Rectal smooth muscle tissue (tissue), 1 donor: ENCODE data around the gene PDCD4.

Experiments used
- H3K27ac ChIP-seq: one replicate; pipeline ENCODE4 v1.7.0; 2013; ENCODE audit warnings: low read depth, low read length, inconsistent platforms
- H3K27me3 ChIP-seq: one replicate; pipeline ENCODE4 v1.7.0; 2013; ENCODE audit warnings: low read length; ENCODE audit not compliant: control insufficient read depth, insufficient read depth
- H3K36me3 ChIP-seq: one replicate; pipeline ENCODE4 v1.7.0; 2013; ENCODE audit warnings: low read length; ENCODE audit not compliant: control insufficient read depth, insufficient read depth
- H3K4me1 ChIP-seq: one replicate; pipeline ENCODE4 v1.7.0; 2013; ENCODE audit warnings: low read length; ENCODE audit not compliant: control insufficient read depth, insufficient read depth
- H3K4me3 ChIP-seq: one replicate; pipeline ENCODE4 v1.7.0; 2013; ENCODE audit warnings: low read length
- H3K9ac ChIP-seq: one replicate; pipeline ENCODE4 v1.7.0; 2013; ENCODE audit warnings: low read length

The PDCD4 gene

GRCh38 chr10:110833941-110834628, 37.6 kb upstream of the PDCD4 start:
- no peaks in the 10 kb centered on the region for H3K27me3 ChIP-seq
- peaks cover 41% of the 10 kb centered on the region for H3K4me1 ChIP-seq
- H3K27ac ChIP-seq, result peak overlapping the region; percentile 59
- no peak overlapping the region for H3K4me3 ChIP-seq
- H3K36me3 ChIP-seq, result no peaks in the 10 kb centered on the region
- H3K9ac ChIP-seq, result no peak overlapping the region

GRCh38 chr10:110834629-110835301, 37.0 kb upstream of the PDCD4 start:
- peak overlapping the region; percentile 59 for H3K27ac ChIP-seq
- H3K9ac ChIP-seq, result no peak overlapping the region

GRCh38 chr10:110835841-110836240, 35.9 kb upstream of the PDCD4 start:
- Histone ChIP-seq H3K4me1 (peaks cover 33% of the 10 kb centered on the region), H3K4me3 (no peak overlapping the region), H3K9ac (no peak overlapping the region), H3K27ac (peak overlapping the region; percentile 84), H3K36me3 (no peaks in the 10 kb centered on the region), H3K27me3 (no peaks in the 10 kb centered on the region)

More at GRCh38 chr10:110834629-110835301, 37.0 kb upstream of the PDCD4 start:
- Histone ChIP-seq H3K4me1 (peaks cover 35% of the 10 kb centered on the region), H3K36me3 (no peaks in the 10 kb centered on the region), H3K4me3 (no peak overlapping the region), H3K27me3 (no peaks in the 10 kb centered on the region)

- no peaks in the 10 kb centered on the region for H3K27me3 ChIP-seq
- H3K27ac ChIP-seq, result peak overlapping the region; percentile 84
- H3K36me3 ChIP-seq, result no peaks in the 10 kb centered on the region
- H3K4me3 ChIP-seq, result no peak overlapping the region
- H3K9ac ChIP-seq, result no peak overlapping the region
- H3K4me1 ChIP-seq, result peaks cover 33% of the 10 kb centered on the region
Observed at GRCh38 chr10:110836706-110837105, 35.0 kb upstream of the PDCD4 start.

GRCh38 chr10:110837418-110838171, 34.1 kb upstream of the PDCD4 start:
- Histone ChIP-seq H3K27ac (peak overlapping the region; percentile 84), H3K36me3 (no peaks in the 10 kb centered on the region), H3K27me3 (no peaks in the 10 kb centered on the region), H3K4me1 (peaks cover 33% of the 10 kb centered on the region), H3K9ac (no peak overlapping the region), H3K4me3 (no peak overlapping the region)

- no peak overlapping the region for H3K4me3 ChIP-seq
- H3K9ac ChIP-seq, result no peak overlapping the region
- H3K4me1 ChIP-seq, result peaks cover 28% of the 10 kb centered on the region
- H3K36me3 ChIP-seq, result no peaks in the 10 kb centered on the region
- H3K27ac ChIP-seq, result no peak overlapping the region
- no peaks in the 10 kb centered on the region for H3K27me3 ChIP-seq
Observed at GRCh38 chr10:110840225-110840922, 31.4 kb upstream of the PDCD4 start.

- Histone ChIP-seq H3K27me3 (no peaks in the 10 kb centered on the region), H3K9ac (no peak overlapping the region), H3K36me3 (no peaks in the 10 kb centered on the region), H3K27ac (no peak overlapping the region), H3K4me3 (no peak overlapping the region), H3K4me1 (peaks cover 22% of the 10 kb centered on the region)
Observed at GRCh38 chr10:110840923-110841428, 30.8 kb upstream of the PDCD4 start.

GRCh38 chr10:110841767-110842267, 29.9 kb upstream of the PDCD4 start:
- Histone ChIP-seq H3K27ac (no peak overlapping the region), H3K9ac (no peak overlapping the region), H3K36me3 (no peaks in the 10 kb centered on the region), H3K4me1 (peaks cover 14% of the 10 kb centered on the region), H3K27me3 (no peaks in the 10 kb centered on the region), H3K4me3 (no peak overlapping the region)

- no peaks in the 10 kb centered on the region for H3K27me3 ChIP-seq
- H3K27ac ChIP-seq, result no peak overlapping the region
- H3K4me3 ChIP-seq, result no peak overlapping the region
- no peak overlapping the region for H3K9ac ChIP-seq
- peaks cover 8% of the 10 kb centered on the region for H3K4me1 ChIP-seq
- H3K36me3 ChIP-seq, result no peaks in the 10 kb centered on the region
Observed at GRCh38 chr10:110842326-110842904, 29.3 kb upstream of the PDCD4 start.

- Histone ChIP-seq H3K27me3 (no peaks in the 10 kb centered on the region), H3K4me3 (no peak overlapping the region), H3K36me3 (no peaks in the 10 kb centered on the region), H3K4me1 (peaks cover 4% of the 10 kb centered on the region), H3K9ac (no peak overlapping the region), H3K27ac (no peak overlapping the region)
Observed at GRCh38 chr10:110843031-110843430, 28.7 kb upstream of the PDCD4 start.

GRCh38 chr10:110843796-110844616, 27.7 kb upstream of the PDCD4 start:
- H3K4me3 ChIP-seq, result no peak overlapping the region
- no peaks in the 10 kb centered on the region for H3K4me1 ChIP-seq
- H3K27me3 ChIP-seq, result no peaks in the 10 kb centered on the region
- no peaks in the 10 kb centered on the region for H3K36me3 ChIP-seq
- H3K9ac ChIP-seq, result no peak overlapping the region
- no peak overlapping the region for H3K27ac ChIP-seq
